NK-92 (cell line): ENCODE measurements around the gene ANK3.
"Not testable (repeated sequence)": the region's sequence is repeated elsewhere in the genome, so short reads cannot be mapped to it uniquely, and the experiment has no call there.

Experiments
- DNase-seq: peaks from one replicate; lab custom pipeline; 2025; ENCODE audit not compliant: unreplicated experiment; lab: John Stamatoyannopoulos, UW

Gene ANK3

DNA sequence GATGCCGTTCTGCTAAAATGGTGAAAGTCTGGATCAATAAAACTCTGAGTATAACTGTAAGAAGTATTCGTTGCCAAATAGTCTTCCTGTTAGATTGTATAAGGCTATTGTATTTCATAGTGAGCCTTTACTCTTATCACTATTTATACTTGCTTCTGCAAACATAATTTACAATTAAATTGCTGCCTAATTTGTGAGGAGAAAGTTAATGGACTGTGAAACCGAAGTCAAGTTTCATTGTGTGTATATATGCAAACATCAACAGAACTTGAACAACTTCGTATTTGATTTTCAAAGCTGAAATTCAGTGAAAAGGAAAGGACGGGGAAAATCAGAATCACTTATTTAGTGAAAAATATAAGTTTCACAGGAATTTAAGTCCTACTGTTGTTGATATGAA is 347.4 kb downstream of the ANK3 start:
- DNase-seq, result no peak

DNA sequence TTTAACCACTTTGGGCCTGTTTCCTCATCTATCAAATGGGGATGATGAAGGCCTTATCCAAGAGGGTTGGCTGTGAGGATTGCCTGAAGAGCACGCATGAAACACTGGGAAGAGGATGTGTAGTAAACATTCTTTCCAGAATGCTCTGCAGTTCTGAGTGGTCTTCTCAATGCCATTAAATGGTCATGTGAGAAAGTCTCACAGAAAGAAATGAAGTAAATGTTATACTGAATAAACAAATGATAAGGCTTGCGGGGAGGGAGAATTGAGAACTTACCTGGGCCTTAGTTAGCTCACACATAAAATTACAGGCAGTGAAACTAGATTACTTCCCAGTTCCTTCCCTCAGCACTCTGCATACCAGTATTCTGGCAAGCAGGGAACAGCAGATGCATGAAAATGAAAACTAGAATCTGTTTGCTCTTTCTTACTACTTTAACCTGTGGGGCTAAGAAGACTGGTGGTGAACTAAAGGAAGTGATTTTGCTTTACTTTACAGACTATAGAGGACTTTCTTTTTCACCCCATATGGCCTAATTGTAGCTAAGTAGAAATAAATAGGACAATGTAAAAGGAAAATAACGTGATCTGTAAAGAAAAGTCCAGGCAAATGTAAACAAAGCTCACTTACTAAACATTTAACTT is 348.1 kb downstream of the ANK3 start:
- DNase-seq, result no peak

DNA sequence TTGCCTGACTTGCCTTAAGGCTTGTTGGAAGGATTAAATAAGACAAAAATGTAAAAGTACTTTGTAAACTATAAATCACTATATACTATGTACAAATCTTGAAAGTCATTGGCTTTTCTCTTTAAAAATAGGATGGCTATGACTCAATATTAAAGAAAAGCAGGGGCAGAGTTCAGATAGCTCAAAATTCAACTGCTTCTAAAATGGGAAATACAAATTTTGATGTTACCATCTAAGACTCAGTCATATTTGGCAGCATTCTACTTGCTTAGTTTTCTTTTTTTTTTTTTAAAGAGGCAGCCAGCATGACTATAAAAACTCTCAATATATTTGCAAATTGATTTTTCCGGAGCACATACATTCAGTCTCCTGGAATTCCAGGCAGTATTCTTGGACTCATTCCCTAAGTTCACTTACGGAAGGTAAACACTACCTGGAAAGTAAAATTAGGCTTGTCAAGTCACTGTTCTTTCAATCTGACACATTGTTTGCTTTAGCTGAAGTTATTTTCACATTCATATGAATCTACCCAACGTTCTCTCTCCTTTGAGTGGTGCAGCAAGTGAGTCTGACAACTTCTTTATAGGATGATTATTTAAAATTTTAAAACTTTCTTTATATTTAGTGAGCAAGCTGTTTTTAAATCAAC is 349.5 kb downstream of the ANK3 start:
- no peak for DNase-seq

DNA sequence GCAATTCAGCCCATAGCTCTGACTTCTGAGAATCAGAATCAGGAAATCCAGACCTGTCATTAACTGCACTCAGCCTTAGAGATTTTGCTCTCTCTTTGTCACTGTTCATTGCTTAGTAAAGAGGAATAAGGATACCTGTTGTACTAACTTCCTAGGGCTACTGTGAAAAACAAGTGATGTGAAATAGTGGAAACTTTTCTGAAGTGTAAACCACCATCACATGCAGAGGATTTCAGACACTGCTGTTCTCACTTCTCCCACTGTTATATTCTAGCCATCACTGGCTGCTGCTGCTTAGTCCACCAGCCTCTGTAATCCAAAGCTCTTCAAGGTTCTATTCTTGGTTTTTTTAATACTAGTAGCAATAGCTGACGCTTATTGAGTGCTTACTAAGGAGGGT is 353.7 kb downstream of the ANK3 start:
- no peak for DNase-seq

DNA sequence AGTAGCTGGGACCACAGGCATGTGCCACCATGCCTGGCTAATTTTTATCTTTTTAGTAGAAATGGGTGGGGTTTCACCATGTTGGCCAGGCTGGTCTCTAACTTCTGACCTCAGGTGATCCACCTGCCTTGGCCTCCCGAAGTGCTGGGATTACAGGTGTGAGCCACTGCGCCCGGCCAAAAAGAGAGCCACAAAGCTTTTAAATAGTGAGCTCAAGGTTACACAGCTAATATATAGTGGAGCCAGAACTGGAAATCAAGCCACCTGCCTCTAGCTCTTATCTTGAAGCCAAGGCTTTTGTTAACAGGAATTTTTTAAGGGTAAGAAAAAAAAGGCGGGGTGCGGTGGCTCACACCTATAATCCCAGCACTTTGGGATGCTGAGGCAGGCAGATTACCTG is 354.3 kb downstream of the ANK3 start:
- not testable (repeated sequence) for DNase-seq

DNA sequence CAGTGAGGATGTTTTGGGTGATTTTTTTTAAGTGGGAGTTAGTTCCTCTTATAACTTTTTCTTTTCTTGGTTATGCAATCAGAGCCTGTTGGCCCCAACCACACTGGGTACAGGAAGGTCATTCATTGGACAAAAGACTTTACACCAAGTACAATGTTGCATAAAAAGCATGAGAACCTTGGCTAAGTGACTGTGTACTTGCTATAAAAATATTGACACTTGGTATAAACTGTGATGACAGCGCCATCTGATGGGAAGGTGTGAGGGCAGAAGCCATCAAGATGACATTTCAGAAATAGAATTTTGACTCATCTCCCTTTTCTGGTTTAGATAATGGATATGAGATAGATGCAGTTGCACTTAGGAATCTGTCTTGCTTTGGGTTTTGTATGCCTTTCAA is 357.0 kb downstream of the ANK3 start:
- no peak for DNase-seq

DNA sequence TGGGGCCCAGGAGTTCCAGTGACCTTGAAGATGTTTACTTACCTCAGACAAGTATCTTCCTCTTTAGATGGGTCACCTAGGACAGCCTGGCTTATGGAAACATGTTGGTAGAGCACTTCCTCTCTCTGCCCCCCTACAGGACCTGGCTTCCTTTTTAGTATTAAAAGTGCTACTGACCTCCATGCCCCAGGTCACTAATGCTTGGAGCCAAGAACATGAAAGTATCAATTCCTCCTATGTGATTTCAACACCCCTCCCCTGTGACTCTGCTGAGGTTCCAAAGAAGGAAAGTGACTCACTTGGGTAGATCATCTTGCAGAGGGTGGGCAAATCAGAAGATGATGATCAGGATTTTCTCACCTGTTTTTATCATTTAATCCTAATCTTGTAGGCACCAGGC is 358.0 kb downstream of the ANK3 start:
- no peak for DNase-seq

DNA sequence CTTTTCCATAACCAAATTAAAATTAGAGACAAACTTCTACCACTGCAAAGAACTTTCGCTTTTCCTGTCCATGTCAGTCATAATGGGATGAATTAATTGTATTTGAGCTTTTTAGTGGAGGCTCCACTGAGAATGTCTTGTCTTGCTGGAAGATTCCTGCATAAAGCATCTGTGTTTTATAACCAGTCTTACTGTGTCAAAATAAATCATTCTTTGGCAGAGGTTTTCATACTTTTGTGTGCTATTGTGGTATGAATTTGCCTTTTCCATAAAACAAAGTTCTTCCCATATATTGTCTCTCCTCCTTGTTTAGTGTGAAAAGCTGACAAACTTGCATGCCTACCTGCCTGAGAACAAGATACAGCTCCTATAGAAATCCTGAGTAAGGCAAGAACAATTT is 358.5 kb downstream of the ANK3 start:
- no peak for DNase-seq

DNA sequence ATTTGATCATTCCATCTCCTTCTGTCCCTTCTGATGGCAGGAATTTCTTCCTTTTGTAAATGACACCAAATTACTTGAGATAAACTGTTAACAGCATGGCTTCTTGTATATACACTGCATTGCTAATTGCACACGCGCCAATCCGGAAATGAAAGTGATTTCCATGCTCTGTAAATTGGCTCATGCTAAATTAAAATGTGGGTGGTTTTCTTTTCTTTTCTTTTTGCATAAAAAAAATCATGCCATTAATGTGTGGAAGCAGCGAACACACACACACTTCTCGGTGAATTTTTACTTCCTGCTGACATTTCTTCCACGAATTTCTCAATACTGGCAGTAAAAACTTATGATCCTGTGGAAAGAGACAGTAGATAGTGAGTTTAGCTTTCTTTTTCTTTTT is 360.2 kb downstream of the ANK3 start:
- no peak for DNase-seq

DNA sequence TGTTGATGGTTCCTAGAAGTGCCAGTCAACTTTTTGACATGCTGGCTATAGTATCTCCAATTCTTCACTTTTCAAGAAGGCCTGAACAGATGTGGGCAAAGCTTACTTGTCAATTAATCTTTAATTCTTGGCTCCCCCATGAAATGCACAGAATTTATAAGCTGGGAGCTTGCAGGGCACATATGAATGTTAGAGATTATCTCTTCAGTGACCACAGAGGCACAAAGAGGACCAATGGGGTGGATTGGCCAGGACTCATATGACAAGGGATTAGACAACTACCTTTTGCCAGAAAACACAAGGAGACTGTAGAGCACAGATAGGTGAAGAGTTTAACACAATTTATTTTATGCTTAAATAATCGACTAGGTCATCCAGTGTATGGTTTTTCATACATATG is 361.6 kb downstream of the ANK3 start:
- no peak for DNase-seq

DNA sequence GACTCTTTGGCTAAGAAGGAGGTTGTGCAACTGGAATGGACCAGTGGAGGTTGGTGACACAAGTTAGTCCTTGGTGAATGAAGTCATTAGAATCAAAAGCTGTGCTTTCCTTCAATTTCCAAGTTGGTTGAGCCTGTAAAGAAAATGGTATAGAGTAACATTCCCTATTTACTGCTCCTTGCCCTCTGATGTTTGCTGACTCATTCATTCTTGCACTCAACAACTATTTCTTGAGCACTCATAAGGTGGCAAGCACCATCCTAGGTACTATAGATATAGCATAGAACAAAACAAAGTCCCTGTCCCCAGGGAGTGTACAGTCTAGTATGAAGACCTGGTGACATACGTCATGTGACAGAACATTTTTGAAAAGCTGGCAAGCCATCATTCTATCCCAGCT is 364.4 kb downstream of the ANK3 start:
- DNase-seq, result no peak

DNA sequence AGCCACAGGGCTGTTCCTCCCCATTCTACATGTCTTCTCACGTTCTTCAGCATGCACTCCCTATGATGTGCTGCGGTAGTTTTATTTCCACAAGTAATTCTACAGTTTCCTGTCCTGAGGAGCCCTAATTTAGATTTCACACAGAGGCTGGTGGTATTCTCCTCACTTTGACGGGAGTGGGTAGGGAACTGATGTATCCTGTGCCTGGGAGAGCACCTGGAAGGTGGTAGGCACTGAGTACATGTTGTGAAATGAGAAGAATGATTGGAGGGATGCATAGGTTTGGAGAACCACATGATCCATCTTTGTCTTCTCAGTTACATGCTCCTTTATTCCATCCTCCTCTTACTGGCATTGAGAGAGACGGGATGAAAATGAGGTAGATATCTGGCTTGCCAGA is 365.2 kb downstream of the ANK3 start:
- DNase-seq, result no peak

DNA sequence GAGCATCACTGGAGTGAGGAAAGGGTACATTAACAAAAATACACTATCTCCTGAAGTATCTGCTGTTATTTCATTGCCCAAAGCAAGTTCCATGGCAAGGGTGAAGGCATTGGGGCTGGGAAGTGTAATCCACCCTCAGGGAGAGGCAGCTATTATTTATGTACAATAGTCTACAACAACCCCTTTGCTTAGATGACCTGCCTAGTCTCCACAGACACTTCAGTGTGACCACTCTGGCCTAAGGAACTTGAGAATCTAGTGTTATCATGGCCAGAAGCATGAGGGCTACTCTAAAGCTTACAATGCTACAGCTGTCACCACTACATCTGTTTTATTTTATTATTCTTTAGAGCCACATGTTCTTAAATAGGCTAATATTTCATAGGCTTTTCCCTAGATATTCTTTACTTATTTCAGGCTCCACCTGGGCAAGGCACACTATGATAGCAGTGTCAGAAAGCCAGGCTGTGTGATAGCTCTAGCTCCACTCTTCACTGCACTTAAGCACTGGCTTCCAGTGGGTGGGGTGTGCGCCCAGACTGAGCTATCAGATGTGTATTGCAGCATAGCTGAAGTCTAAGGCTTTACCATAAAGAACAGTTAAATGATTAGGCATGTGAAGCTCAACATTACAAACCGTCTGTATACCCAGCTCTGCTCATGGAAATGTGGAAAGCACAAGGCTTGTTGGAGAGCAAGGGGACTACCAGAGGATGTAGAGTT is 366.4 kb downstream of the ANK3 start:
- DNase-seq, result no peak

DNA sequence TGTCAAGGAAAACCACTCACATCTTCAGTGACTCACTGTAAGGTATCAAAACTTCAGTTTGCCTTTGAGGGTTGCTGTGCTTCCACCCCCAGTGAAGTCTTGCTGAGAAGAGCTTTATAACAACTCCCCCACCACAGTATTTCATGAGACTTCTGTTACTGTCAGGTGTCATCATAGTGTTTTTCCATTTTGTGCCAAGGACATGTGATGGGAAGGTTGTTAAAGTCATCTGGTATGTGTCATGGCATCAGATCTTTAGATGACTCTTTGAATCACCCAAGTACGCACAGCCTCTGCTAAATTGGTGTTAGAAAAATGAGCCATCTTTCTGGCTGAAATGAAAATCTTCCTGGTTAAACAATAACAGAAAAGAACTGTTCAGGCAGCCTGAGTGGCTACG is 368.3 kb downstream of the ANK3 start:
- no peak for DNase-seq

DNA sequence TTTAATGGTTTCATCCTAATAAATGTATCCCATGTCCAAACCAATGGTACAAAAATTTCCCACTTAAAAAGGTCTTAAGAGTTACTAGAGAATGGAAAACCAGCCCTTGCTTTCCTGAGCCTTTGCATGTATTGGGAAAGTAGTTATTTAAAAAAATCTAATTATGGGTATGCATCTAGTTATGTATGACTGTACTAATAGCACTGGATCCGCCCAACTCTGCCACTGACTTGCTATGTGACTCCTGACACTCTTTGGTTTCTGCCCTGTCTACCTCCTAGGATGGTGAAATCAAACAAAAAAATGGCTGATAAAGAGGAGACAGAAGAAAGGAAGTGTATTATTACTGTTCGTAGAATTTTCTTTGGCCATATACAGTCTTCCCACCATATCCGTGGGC is 372.9 kb downstream of the ANK3 start:
- DNase-seq, result no peak

DNA sequence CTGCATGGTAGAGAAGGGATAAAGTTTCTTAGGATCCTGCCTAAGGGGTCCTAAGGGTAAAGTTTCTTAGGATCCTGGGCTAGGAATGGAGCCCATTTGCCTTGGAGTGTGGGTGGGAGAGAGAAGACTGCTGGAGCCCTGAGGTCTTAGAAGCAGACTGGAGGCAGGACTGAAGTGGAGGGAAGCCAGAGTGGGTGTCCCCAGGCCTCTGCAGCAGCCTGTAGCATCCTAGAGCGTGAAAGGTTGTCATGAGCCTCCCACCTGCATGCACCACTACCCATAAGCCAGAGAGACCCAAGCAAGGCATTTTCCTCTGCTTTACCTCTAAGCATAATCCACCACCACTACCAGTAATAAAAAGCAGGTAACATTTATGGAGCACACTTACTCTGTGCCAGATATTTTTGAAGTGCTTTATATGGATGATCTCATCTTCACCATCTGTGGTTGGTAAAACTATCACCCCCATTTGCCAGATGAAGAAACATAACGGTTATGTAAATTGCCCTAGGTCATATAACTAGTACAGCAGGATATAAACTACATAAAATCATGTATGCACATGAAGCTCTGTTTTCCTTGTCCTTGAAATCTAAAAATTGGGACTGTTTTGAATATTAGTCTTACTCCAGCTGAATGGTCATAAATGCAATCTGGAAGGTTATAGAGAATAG is 379.8 kb downstream of the ANK3 start:
- no peak for DNase-seq

DNA sequence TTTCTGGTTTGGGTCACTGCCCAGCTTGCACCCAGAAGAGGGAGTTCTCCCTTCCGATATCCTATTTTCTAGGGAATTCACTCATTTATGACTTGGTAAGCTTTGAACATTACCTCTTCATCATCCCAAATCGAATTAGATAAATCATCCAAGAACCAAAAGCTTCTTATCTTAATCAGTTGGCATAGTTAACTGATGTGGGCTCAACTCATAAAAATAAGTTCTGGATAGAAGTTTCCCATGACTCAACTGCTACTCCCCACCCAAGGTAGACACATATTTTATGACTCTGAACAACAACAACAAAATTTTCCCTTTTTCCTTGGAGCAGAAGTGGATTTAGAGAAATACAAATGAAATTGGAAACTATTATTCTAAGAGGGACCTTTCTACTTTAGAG is 380.4 kb downstream of the ANK3 start:
- DNase-seq, result no peak

DNA sequence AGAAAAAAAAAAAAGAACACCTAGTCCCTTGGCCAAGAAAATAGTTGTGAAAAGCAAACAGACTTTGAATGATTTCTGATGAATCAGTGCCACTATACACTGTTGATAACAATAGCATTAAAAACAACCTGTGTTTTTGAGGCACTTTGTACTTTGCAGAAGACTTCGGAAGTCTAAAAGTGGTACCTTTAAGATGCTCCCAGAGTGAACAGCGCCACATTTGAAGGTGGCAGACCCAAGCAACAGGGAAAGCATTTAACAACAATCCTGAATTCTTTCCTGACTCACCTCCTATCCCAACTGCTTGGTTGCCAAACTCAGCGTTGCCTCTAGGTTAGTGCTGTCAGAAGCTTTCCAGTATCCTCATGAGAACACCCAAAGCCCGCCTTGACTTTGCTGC is 380.9 kb downstream of the ANK3 start:
- DNase-seq, result no peak

DNA sequence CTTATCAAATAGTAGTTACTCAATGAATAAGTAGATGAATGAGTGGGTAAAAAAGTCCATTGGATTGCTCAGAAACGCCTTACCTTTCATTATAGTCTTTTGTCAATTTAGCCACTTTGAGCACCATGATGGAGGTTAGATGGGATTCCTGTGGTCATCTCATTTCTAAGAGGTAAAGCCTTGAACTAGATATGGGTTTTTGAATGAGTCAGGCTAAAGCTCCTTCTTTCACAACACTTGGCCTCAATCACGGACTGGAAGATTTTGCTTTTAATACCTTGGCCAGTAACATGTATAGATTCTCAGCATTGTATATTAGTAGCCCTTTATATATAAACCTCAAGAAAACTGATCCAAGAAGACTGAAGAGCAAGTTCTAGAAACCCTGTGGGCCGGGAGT is 383.6 kb downstream of the ANK3 start:
- no peak for DNase-seq

DNA sequence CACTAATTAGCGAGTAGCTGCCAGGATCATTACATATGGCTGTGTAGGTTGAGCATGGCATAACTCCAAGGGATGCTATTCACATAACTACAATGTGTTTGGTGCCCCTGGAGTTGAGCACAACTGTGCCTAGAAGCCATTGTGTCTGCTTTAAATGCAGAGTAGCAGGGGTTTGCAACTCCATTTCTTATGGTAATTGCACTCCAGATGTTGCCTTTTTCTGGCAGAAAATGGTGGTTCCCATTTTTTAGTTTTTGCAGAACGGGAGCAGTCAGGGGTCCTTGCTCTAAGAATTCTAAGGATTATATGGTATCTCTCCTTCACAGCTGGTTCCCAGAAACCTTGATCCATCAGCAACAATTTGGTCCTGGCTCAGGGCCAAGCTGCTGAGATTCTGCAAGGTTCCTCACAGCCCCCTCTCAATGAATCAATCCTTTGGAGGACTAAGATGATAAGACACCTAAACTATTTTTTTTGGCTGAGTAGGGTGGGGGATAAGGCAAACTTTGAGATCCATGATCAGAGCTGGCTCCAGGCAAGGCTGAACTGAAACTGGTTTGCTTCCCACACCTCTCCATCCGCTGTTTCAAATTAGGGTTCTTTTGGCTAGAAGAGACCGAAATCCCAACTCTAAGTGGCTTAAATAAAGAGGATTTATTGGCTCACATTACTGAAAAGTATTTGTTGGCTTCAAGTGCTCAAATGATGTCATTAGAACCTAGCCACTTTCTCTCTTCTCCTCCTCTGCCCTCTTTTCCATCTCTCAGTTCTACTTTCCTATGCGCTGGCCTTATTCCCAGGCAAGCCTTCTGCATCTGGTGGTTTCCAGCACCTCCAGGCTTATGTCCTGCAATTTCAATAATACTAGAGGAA is 385.8 kb downstream of the ANK3 start:
- DNase-seq, result no peak

DNA sequence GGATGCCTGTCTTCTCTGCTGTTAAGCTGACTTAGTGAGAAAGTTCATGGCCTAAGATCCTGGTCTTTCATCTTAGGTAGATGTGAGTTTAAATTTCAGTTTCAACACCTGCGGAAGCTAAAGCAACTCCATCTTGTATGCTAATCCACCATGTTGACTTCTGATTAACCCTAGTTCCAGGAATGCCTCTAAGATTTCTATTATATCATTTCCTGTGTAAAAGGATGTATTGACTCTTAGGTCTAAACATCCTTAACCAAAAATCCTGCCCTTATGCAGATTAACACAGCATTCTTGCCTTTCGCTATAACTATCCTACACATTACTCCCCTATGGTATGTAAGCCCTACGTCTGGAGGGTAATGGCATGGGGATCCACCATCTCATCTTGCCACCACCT is 388.9 kb downstream of the ANK3 start:
- DNase-seq, result no peak
